MM.1S (cell line): ENCODE results near the gene LRRC45.

Experiments
- CTCF ChIP-seq: fragments of 300-600 bp; sonication (generic); IDR thresholded peaks from 2 replicates; pipeline ENCODE4 v1.5.1; 2016; ENCODE audit warnings: antibody characterized with exemption, low read length, mixed read lengths
- EZH2 ChIP-seq: fragments of 300-600 bp; sonication (generic); optimal IDR thresholded peaks from 2 replicates; pipeline ENCODE3; 2017; ENCODE audit warnings: low read depth, mild to moderate bottlenecking, antibody characterized with exemption, low read length, mixed read lengths
- EZH2phosphoT487 ChIP-seq: fragments of 300-600 bp; sonication (generic); IDR thresholded peaks from 2 replicates; pipeline ENCODE4 v1.6.1; 2018; ENCODE audit warnings: antibody characterized with exemption, low read length

DNA sequence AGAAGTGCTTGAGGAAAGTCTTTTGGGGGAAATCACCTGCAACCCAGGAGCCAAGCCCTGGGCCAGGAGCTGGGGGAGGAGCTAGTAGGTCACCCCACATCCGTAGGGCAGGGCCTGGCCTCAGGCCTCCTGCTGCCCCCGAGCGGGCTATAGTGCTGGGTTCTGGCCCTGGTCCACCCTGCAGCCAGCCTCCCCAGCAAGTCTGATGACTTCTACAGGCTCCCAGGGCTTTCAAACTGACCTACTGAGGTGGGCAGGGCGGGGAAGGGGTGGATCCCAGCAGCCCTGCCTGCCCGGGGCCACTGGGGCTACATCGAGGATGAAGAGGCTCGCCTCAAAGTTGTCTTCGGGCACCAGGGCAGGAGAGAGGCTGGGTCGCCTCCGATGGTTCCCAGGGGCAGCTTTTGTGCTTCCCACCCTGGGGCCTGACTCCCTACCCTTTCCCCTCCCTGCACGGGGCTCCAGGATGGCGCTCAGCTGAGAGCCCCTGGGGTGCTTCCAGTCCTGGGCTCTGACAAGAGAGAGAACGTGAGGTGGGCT is 5.4 kb upstream of the LRRC45 start:
- TF ChIP-seq CTCF = no peak
- TF ChIP-seq EZH2 = no peak
- TF ChIP-seq EZH2phosphoT487 = no peak
